NCI-H2196 treated with DMSO at 0.1 percent for 48 hours (cell line): ENCODE data around the gene TM7SF2.

Experiments used
- DNase-seq: peaks from one replicate; lab custom pipeline; 2025; ENCODE audit not compliant: unreplicated experiment; lab: John Stamatoyannopoulos, UW

The TM7SF2 gene

GRCh38 chr11:65150509-65151299, 39.0 kb downstream of the TM7SF2 start:
- DNase-seq: peak; percentile 83

- DNase-seq: no peak
These were observed 39.7 kb downstream of the TM7SF2 start for GRCh38 chr11:65151331-65151899.

- DNase-seq: no peak
These were observed 40.5 kb downstream of the TM7SF2 start for GRCh38 chr11:65152122-65152521.

GRCh38 chr11:65156256-65156655, 44.6 kb downstream of the TM7SF2 start:
- DNase-seq: no peak

GRCh38 chr11:65156926-65157325, 45.3 kb downstream of the TM7SF2 start:
- no peak for DNase-seq

GRCh38 chr11:65157336-65157735, 45.7 kb downstream of the TM7SF2 start:
- DNase-seq: no peak

DNA sequence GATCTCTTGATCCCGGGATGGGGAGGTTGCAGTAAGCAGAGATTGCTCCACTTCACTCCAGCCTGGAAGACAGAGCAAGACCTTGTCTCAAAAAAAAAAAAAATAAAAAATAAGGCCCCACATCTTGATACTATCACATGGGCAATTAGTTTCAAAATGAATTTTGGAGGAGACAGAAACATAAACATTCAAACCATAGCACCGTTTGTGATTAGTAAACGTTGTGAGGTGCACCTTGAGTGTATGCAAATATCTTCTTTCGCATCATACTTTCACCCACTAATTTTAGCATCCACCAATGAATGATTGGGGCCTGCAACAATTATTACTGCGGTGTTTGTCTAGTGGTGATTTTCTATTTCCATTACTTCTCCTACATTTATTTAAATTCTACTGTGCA, 47.3 kb downstream of the TM7SF2 start:
- DNase-seq: no peak

GRCh38 chr11:65160643-65161042, 49.0 kb downstream of the TM7SF2 start:
- DNase-seq: no peak

DNA sequence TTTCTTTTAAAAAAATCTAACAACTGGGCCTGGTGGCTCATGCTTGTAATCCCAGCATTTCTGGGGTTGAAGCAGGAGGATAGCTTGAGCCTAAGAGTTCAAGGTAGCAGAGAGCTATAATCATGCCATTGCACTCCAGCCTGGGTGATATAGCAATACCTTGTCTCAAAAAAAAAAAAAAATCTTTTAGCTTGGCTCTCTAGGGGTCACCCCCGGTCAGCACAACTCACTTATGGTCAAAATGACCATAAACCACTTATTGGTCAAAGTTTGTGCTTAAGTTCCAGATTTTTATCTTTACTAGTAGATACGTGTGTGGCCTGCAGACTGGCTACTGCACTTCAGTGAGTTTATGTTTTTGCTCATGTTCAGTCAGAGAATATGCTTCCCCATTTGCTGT, 52.0 kb downstream of the TM7SF2 start:
- DNase-seq: no peak
